GM18520 (cell line): ENCODE measurements around the gene SEC22B.
A peak's percentile ranks its signal among the peaks of the same experiment; 100 is the strongest.
"Not testable (repeated sequence)": the region's sequence is repeated elsewhere in the genome, so short reads cannot be mapped to it uniquely, and the experiment has no call there.

Experiments
- ATAC-seq: cut with Tn5 transposase; IDR thresholded peaks from one replicate; pipeline ENCODE4 v1.9.1; 2021; ENCODE audit not compliant: unreplicated experiment

The SEC22B gene

GRCh38 chr1:120149420-120150059 is 26.8 kb downstream of the SEC22B start:
- not testable (repeated sequence) for ATAC-seq

- ATAC-seq = not testable (repeated sequence)
These were observed 30.5 kb downstream of the SEC22B start for GRCh38 chr1:120145806-120146205.

- not testable (repeated sequence) for ATAC-seq
These were observed 31.7 kb downstream of the SEC22B start for GRCh38 chr1:120144626-120145025.

GRCh38 chr1:120144169-120144568 is 32.2 kb downstream of the SEC22B start:
- ATAC-seq = not testable (repeated sequence)

GRCh38 chr1:120143334-120143733 is 33.0 kb downstream of the SEC22B start:
- ATAC-seq = not testable (repeated sequence)

GRCh38 chr1:120142512-120143263 is 33.6 kb downstream of the SEC22B start:
- peak; percentile 97 for ATAC-seq

GRCh38 chr1:120141865-120142264 is 34.5 kb downstream of the SEC22B start:
- ATAC-seq = not testable (repeated sequence)

GRCh38 chr1:120140656-120141265 is 35.6 kb downstream of the SEC22B start:
- ATAC-seq = not testable (repeated sequence)

- not testable (repeated sequence) for ATAC-seq
These were observed 40.2 kb downstream of the SEC22B start for GRCh38 chr1:120136086-120136485.

- not testable (repeated sequence) for ATAC-seq
These were observed 42.4 kb downstream of the SEC22B start for GRCh38 chr1:120133928-120134325.

GRCh38 chr1:120133228-120133927 is 42.9 kb downstream of the SEC22B start:
- no peak for ATAC-seq

GRCh38 chr1:120132406-120132763 is 43.9 kb downstream of the SEC22B start:
- ATAC-seq = not testable (repeated sequence)

- not testable (repeated sequence) for ATAC-seq
These were observed 44.5 kb downstream of the SEC22B start for GRCh38 chr1:120131611-120132405.

- not testable (repeated sequence) for ATAC-seq
These were observed 48.4 kb downstream of the SEC22B start for GRCh38 chr1:120127921-120128320.

- not testable (repeated sequence) for ATAC-seq
These were observed 50.1 kb downstream of the SEC22B start for GRCh38 chr1:120126216-120126615.

GRCh38 chr1:120124628-120125027 is 51.7 kb downstream of the SEC22B start:
- not testable (repeated sequence) for ATAC-seq

GRCh38 chr1:120123813-120124510 is 52.4 kb downstream of the SEC22B start:
- ATAC-seq = not testable (repeated sequence)

- ATAC-seq = peak; percentile 51
These were observed 53.9 kb downstream of the SEC22B start for GRCh38 chr1:120122262-120122893.

GRCh38 chr1:120121830-120122229 is 54.5 kb downstream of the SEC22B start:
- not testable (repeated sequence) for ATAC-seq
